WI38 (cell line): ENCODE measurements around the gene OR56A4.
"Not testable (repeated sequence)": the region's sequence is repeated elsewhere in the genome, so short reads cannot be mapped to it uniquely, and the experiment has no call there.

Source experiments
- H3K4me3 ChIP-seq: 2 replicates; pipeline ENCODE4 v1.5.1; 2011; ENCODE audit warnings: low read depth, mild to moderate bottlenecking, control low read depth, low read length
- CTCF ChIP-seq: IDR thresholded peaks from 2 replicates; pipeline ENCODE4 v1.5.1; 2012; ENCODE audit warnings: low read depth, mild to moderate bottlenecking, control low read depth, low read length

The OR56A4 gene

GRCh38 chr11:5966958-5967357 is 39.8 kb downstream of the OR56A4 start:
- no peak overlapping the region for H3K4me3 ChIP-seq
- TF ChIP-seq CTCF: no peak

GRCh38 chr11:5960704-5961320 is 45.9 kb downstream of the OR56A4 start:
- H3K4me3 ChIP-seq: not testable (repeated sequence)

- TF ChIP-seq CTCF: no peak
- no peak overlapping the region for H3K4me3 ChIP-seq
Measured at GRCh38 chr11:5955586-5955985, 51.2 kb downstream of the OR56A4 start.
